Mesodermal cell (in vitro differentiated cells): ENCODE results near the gene TFCP2.
A peak's percentile ranks its signal among the peaks of the same experiment; 100 is the strongest.

ENCODE experiments used
- H3K27ac ChIP-seq: 2 replicates; pipeline ENCODE4 v1.7.0; 2013; ENCODE audit warnings: mild to moderate bottlenecking, low read depth, low read length, moderate library complexity; ENCODE audit not compliant: severe bottlenecking
- H3K36me3 ChIP-seq: 2 replicates; pipeline ENCODE4 v1.7.1; 2013; ENCODE audit warnings: mild to moderate bottlenecking, low read length, moderate library complexity; ENCODE audit not compliant: control insufficient read depth, insufficient read depth
- H3K4me1 ChIP-seq: one replicate; pipeline ENCODE4 v1.7.1; 2013; ENCODE audit warnings: mild to moderate bottlenecking, low read length; ENCODE audit not compliant: insufficient read depth, control insufficient read depth, poor library complexity, severe bottlenecking
- H3K4me3 ChIP-seq: 2 replicates; pipeline ENCODE4 v1.7.0; 2013; ENCODE audit warnings: low read length, control low read depth, mild to moderate bottlenecking; ENCODE audit not compliant: insufficient read depth, poor library complexity, severe bottlenecking; ENCODE audit errors: extremely low read depth
- H3K9me3 ChIP-seq: 2 replicates; pipeline ENCODE4 v1.7.1; 2013; ENCODE audit warnings: mild to moderate bottlenecking, low read length, moderate library complexity; ENCODE audit not compliant: control insufficient read depth
- WGBS, 2 experiments: methylation state at CpG; one replicate each; pipeline ENCODE4 v1.1.5; 2013; ENCODE audit warnings: missing lambda C conversion rate in 2 of 2; ENCODE audit not compliant: insufficient coverage in 2 of 2; 5-methylcytosine and 5-hydroxymethylcytosine counted together

TFCP2 gene

DNA sequence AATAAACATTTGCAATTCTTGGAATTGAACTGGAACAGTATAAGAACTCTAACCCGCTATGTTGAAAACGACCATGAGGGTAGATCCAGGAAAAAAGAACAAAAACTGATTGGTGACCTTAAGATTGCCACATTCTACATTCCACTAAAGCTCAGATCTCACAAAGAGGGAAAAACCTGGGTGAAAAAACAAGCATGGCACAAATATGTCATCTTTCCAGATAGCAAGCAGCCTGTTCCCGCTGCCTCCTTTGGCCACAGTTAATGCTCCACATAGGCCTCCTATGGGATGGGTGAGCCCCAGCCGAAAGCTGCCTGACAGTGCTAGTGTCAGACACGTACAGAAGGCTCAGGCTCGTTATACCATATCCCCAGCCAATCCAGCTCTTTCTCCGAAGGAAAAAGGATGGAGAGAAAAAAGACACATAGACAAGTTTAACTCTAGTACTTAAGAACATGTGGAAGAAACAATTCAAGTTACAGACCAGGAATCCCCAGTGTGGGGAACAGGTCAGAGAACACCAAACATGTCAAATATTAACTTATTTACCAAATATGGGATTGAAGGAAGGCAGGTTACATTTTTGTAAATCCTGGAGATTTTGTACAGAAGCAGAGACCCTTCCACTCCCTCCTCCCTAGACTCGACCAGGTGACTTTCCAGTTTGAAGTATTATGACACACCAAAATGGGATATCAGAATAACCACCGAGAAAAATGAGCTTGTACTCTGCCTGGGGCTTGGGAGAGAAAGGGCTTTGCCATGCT lies 110.1 kb downstream of the TFCP2 start:
- peaks cover 95% of the 10 kb centered on the region for H3K36me3 ChIP-seq
- H3K4me1 ChIP-seq, result no peaks in the 10 kb centered on the region
- peak overlapping the region; percentile 36 for H3K27ac ChIP-seq
- no peak overlapping the region for H3K4me3 ChIP-seq
- no peaks in the 10 kb centered on the region for H3K9me3 ChIP-seq
- WGBS, 2 experiments, result 85 to 96% methylated on average over 4 to 5 of the region's 9 CpGs

GRCh38 chr12:51059086-51059485 lies 113.8 kb downstream of the TFCP2 start:
- Histone ChIP-seq H3K9me3 (no peaks in the 10 kb centered on the region), H3K4me3 (no peak overlapping the region), H3K4me1 (no peaks in the 10 kb centered on the region), H3K27ac (no peak overlapping the region), H3K36me3 (peaks cover 89% of the 10 kb centered on the region)
- WGBS, 2 experiments, result 79 to 86% methylated on average over 3 to 4 of the region's 7 CpGs

GRCh38 chr12:51056242-51056641 lies 116.7 kb downstream of the TFCP2 start:
- Histone ChIP-seq H3K4me3 (no peak overlapping the region), H3K9me3 (no peaks in the 10 kb centered on the region), H3K27ac (no peak overlapping the region), H3K4me1 (no peaks in the 10 kb centered on the region), H3K36me3 (peaks cover 83% of the 10 kb centered on the region)
- WGBS, 2 experiments, result 82 to 100% methylated on average over 3 to 4 of the region's 5 CpGs

DNA sequence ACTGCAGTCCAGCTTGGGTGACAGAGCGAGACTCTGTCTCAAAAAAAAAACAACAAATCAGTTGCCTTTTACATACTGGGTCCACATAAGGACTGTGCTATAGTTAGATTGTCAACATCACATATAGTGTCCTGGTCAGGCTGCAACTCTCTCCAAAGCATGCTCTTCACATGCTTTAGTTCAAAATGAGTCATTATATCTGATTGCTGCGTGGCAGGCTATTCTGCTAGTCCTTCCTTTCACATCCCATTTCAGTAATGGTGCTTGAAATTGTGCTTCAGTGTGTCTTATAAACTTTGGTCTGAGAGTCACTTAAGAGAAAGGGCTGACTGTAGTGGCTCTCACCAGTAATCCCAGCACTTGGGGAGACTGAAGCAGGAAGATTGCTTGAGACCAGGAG lies 117.9 kb downstream of the TFCP2 start:
- H3K36me3 ChIP-seq, result peaks cover 73% of the 10 kb centered on the region
- H3K4me1 ChIP-seq, result no peaks in the 10 kb centered on the region
- 100% methylated on average over 1 of the region's 2 CpGs; no CpG with 5 or more reads in 1 of the 2 experiments for WGBS, 2 experiments

DNA sequence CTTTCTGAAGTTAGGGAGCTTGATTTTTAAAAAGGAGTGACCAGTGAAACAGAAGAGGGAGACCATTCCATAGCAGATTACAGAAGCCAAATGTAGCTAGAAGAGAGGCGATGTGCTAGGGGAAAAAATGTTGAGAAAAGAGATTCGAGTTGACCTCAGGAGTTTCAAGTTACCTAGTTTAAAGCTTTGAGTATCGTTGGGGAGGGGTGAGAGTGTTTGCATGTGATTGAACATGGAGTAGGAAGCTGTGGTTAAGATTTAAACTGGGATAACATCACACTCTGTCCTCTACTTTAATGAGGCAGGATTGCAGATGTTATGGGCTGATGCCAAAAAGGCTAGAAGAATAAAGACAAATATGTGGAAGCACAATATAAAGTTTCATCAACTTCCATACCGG lies 121.1 kb downstream of the TFCP2 start:
- no peaks in the 10 kb centered on the region for H3K9me3 ChIP-seq
- 88 to 98% methylated on average over 3 of the region's 4 CpGs for WGBS, 2 experiments

More for the DNA sequence above, 117.9 kb downstream of the TFCP2 start:
- Histone ChIP-seq H3K4me3 (no peak overlapping the region), H3K27ac (no peak overlapping the region), H3K9me3 (no peaks in the 10 kb centered on the region)

DNA sequence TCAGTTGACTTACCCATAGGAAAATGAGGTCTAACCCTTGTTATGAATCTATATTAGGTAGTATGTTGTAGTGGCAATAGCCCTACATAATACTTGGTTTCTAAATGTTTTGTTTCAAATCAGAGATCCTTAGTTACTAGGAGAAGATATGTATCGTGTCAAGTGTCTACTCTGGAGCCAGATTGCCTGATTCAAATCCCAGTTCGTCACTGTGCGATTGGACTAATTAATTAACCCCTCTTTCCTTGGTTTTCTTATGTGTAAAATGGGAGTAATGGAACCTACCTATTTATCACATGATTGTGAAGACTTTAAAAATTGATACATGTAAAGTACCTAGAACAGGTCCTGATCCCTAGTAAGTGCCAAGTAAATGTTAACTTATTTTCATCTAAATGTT lies 123.4 kb downstream of the TFCP2 start:
- H3K4me1 ChIP-seq, result no peaks in the 10 kb centered on the region
- WGBS, 2 experiments, result no CpG with 5 or more reads among the region's 3 CpGs
- peaks cover 26% of the 10 kb centered on the region for H3K36me3 ChIP-seq
- H3K9me3 ChIP-seq, result no peaks in the 10 kb centered on the region
- H3K4me3 ChIP-seq, result peak overlapping the region; percentile 14
- no peak overlapping the region for H3K27ac ChIP-seq

More for the DNA sequence above, 121.1 kb downstream of the TFCP2 start:
- no peaks in the 10 kb centered on the region for H3K4me1 ChIP-seq
- H3K27ac ChIP-seq, result no peak overlapping the region
- peaks cover 43% of the 10 kb centered on the region for H3K36me3 ChIP-seq
- no peak overlapping the region for H3K4me3 ChIP-seq

DNA sequence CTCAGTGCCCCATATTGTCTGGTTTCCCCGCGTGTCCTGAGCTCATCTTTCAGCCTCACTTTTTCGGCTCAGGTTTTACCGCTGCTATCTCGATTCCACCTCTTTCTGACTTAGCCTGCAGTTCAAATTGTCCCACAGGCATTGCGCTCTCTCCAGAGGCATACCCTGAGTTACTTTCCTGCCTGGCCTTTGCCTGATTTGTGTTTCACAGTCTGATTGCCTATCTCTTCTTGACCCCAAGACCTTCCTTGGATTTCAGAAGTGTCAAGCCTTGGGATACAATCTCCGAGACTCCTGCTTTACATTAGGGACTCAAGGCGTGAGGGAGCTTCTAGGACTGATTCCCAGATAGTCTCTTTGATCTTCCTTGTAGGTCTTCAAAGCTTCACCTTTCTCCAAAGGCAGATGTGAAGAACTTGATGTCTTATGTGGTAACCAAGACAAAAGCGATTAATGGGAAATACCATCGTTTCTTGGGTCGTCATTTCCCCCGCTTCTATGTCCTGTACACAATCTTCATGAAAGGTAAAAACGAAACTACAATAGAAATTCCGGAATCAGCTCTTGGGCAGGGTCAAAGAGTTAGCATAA lies 124.2 kb downstream of the TFCP2 start:
- Histone ChIP-seq H3K9me3 (no peaks in the 10 kb centered on the region), H3K4me1 (no peaks in the 10 kb centered on the region), H3K27ac (no peak overlapping the region), H3K4me3 (peak overlapping the region; percentile 71), H3K36me3 (peaks cover 19% of the 10 kb centered on the region)
- WGBS, 2 experiments, result 43 to 56% methylated on average over 11 to 14 of the region's 14 CpGs

DNA sequence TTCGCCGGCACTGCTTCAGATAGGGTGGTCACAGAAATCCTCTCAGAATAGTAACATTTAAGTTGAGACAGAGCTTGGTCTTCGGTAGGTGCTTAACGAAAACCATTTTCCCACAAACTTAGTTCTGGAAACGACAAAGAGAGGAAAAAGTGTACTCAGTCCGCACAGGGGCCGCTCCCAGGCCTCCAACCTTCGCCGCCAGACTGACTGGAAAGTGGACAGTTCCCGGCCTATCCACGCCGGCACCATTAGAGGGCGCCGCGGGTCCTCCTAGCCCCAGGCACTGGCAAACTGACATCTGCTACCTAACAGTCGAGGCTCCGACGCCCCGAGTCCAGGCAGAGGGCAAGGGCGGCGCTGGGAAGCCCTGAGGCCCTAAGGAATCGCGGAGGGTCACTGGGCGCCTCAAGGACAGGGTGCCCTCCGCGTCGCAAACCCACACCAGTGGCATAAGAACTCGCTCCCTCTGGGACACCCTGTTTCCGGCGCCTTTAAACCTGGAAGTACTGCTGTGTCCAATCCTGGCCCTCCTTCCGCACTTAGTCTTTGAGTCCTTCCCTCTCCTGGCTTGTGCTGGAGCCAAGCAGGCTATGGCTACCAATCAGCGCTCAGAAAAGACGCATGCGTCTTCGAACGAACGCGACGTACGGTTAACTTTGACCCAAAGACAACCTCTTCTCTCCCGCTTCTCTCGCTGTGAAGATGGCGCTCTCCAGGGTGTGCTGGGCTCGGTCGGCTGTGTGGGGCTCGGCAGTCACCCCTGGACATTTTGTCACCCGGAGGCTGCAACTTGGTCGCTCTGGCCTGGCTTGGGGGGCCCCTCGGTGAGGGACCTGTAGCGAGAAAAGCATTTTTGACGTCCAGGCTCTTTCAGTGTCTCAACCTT lies 125.0 kb downstream of the TFCP2 start, which contains the start of gene LETMD1:
Gene LETMD1 (plus strand): TSS at position 673 of the 886 bp plus-strand sequence. CDS start 30 bp downstream, at position 703.
- WGBS, 2 experiments, result 3 to 5% methylated on average over 44 to 50 of the region's 51 CpGs
- H3K4me1 ChIP-seq, result no peaks in the 10 kb centered on the region
- H3K27ac ChIP-seq, result peak within 1 kb of the TSS; percentile 80
- H3K4me3 ChIP-seq, result peak within 1 kb of the TSS; percentile 71
- H3K9me3 ChIP-seq, result no peaks in the 10 kb centered on the region
- H3K36me3 ChIP-seq, result peaks cover 11% of the 10 kb centered on the region
